Karpas-422 (cell line): ENCODE measurements around the gene SPTSSB. TPM values are rescaled to one million over a fixed set of nuclear protein-coding genes. Genes with fewer than 3 reads are reported as not detected.

Source experiments
- DNase-seq: peaks from one replicate; pipeline ENCODE4 v3.0.0-alpha.2; 2015
- H2AFZ ChIP-seq: fragments of 200-600 bp; sonication (generic); 2 replicates; pipeline ENCODE4 v1.6.1; 2014; ENCODE audit warnings: antibody characterized with exemption, low read length, mixed read lengths
- H3K27ac ChIP-seq: fragments of 200-600 bp; sonication (generic); 2 replicates; pipeline ENCODE4 v1.5.1; 2014; ENCODE audit warnings: mild to moderate bottlenecking, low read length, moderate library complexity
- H3K27me3 ChIP-seq: fragments of 200-600 bp; sonication (generic); 2 replicates; pipeline ENCODE4 v1.6.1; 2014; ENCODE audit warnings: low read length, mixed read lengths
- H3K36me3 ChIP-seq: fragments of 200-600 bp; sonication (generic); 2 replicates; pipeline ENCODE4 v1.6.1; 2014; ENCODE audit warnings: low read length, mixed read lengths; ENCODE audit not compliant: insufficient read depth
- H3K4me1 ChIP-seq: fragments of 200-600 bp; sonication (generic); 2 replicates; pipeline ENCODE4 v1.6.1; 2014; ENCODE audit warnings: mild to moderate bottlenecking, low read length, mixed read lengths
- H3K4me2 ChIP-seq: fragments of 200-600 bp; sonication (generic); 2 replicates; pipeline ENCODE4 v1.6.1; 2014; ENCODE audit warnings: low read length, low read depth, mild to moderate bottlenecking; ENCODE audit not compliant: poor library complexity, severe bottlenecking
- H3K4me3 ChIP-seq: fragments of 200-600 bp; sonication (generic); 2 replicates; pipeline ENCODE4 v1.5.1; 2014; ENCODE audit warnings: mild to moderate bottlenecking, antibody characterized with exemption, low read length, mixed read lengths
- H3K79me2 ChIP-seq: fragments of 200-600 bp; sonication (generic); 2 replicates; pipeline ENCODE4 v1.6.1; 2014; ENCODE audit warnings: mild to moderate bottlenecking, low read length, mixed read lengths
- H3K9ac ChIP-seq: fragments of 200-600 bp; sonication (generic); 2 replicates; pipeline ENCODE4 v1.6.0; 2014; ENCODE audit warnings: low read length
- H3K9me2 ChIP-seq: fragments of 200-600 bp; sonication (generic), shearing (Covaris generic); replicated peaks from 2 replicates; pipeline ENCODE4 v1.6.0; 2014; ENCODE audit warnings: mild to moderate bottlenecking, low read length, moderate library complexity; ENCODE audit not compliant: insufficient read depth
- H3K9me3 ChIP-seq: fragments of 300-700, 200-600 bp; sonication (generic); 2 replicates; pipeline ENCODE4 v1.6.1; 2014; ENCODE audit warnings: low read length, mixed read lengths
- H4K20me1 ChIP-seq: fragments of 200-600 bp; sonication (generic); 2 replicates; pipeline ENCODE4 v1.6.1; 2014; ENCODE audit warnings: mild to moderate bottlenecking, antibody characterized with exemption, low read length, low read depth; ENCODE audit not compliant: insufficient read depth
- total RNA-seq: library from RNA; depleted of rRNA; stranded (reverse); fragments of >200 nt; shearing (Covaris generic); gene quantifications from 2 replicates; pipeline ENCODE4 v1.2.3, GENCODE V29; 2014; ENCODE audit warnings: low replicate concordance

The SPTSSB gene
- total RNA-seq, 1 experiment from 2014 or later: not detected

- no peak for DNase-seq
- H3K4me1 ChIP-seq: no peaks in the 10 kb centered on the region
- H3K9ac ChIP-seq: no peak overlapping the region
- no peaks in the 10 kb centered on the region for H3K79me2 ChIP-seq
- H3K9me2 ChIP-seq: no peaks in the 10 kb centered on the region
- no peak overlapping the region for H3K4me2 ChIP-seq
- H4K20me1 ChIP-seq: no peaks in the 10 kb centered on the region
- H2AFZ ChIP-seq: no peak overlapping the region
- H3K27ac ChIP-seq: no peak overlapping the region
- no peaks in the 10 kb centered on the region for H3K36me3 ChIP-seq
- no peak overlapping the region for H3K4me3 ChIP-seq
- no peaks in the 10 kb centered on the region for H3K9me3 ChIP-seq
- no peaks in the 10 kb centered on the region for H3K27me3 ChIP-seq
These were observed 40.8 kb upstream of the SPTSSB start for GRCh38 chr3:161412123-161412522.

GRCh38 chr3:161409858-161410257 lies 38.5 kb upstream of the SPTSSB start:
- H3K27ac ChIP-seq: no peak overlapping the region
- no peaks in the 10 kb centered on the region for H3K27me3 ChIP-seq
- H3K9me2 ChIP-seq: no peaks in the 10 kb centered on the region
- no peaks in the 10 kb centered on the region for H3K4me1 ChIP-seq
- no peak overlapping the region for H3K4me3 ChIP-seq
- H3K9me3 ChIP-seq: no peaks in the 10 kb centered on the region
- H4K20me1 ChIP-seq: no peaks in the 10 kb centered on the region
- H3K79me2 ChIP-seq: no peaks in the 10 kb centered on the region
- H3K36me3 ChIP-seq: no peaks in the 10 kb centered on the region
- no peak overlapping the region for H2AFZ ChIP-seq
- DNase-seq: no peak
- H3K4me2 ChIP-seq: no peak overlapping the region
- H3K9ac ChIP-seq: no peak overlapping the region

GRCh38 chr3:161409069-161409468 lies 37.8 kb upstream of the SPTSSB start:
- H3K4me2 ChIP-seq: no peak overlapping the region
- no peaks in the 10 kb centered on the region for H3K9me3 ChIP-seq
- H3K27ac ChIP-seq: no peak overlapping the region
- DNase-seq: peak; percentile 80
- H3K4me3 ChIP-seq: no peak overlapping the region
- H2AFZ ChIP-seq: no peak overlapping the region
- no peaks in the 10 kb centered on the region for H3K36me3 ChIP-seq
- no peaks in the 10 kb centered on the region for H3K79me2 ChIP-seq
- H3K9ac ChIP-seq: no peak overlapping the region
- no peaks in the 10 kb centered on the region for H4K20me1 ChIP-seq
- H3K9me2 ChIP-seq: no peaks in the 10 kb centered on the region
- no peaks in the 10 kb centered on the region for H3K27me3 ChIP-seq
- no peaks in the 10 kb centered on the region for H3K4me1 ChIP-seq

GRCh38 chr3:161406594-161407555 lies 35.6 kb upstream of the SPTSSB start:
- no peak overlapping the region for H3K4me3 ChIP-seq
- H3K4me1 ChIP-seq: no peaks in the 10 kb centered on the region
- no peaks in the 10 kb centered on the region for H3K9me2 ChIP-seq
- no peaks in the 10 kb centered on the region for H3K9me3 ChIP-seq
- no peaks in the 10 kb centered on the region for H4K20me1 ChIP-seq
- no peak overlapping the region for H3K9ac ChIP-seq
- H3K79me2 ChIP-seq: no peaks in the 10 kb centered on the region
- H3K4me2 ChIP-seq: no peak overlapping the region
- H2AFZ ChIP-seq: no peak overlapping the region
- H3K36me3 ChIP-seq: no peaks in the 10 kb centered on the region
- H3K27ac ChIP-seq: no peak overlapping the region
- H3K27me3 ChIP-seq: no peaks in the 10 kb centered on the region
- DNase-seq: no peak

- Histone ChIP-seq H3K9me3 (no peaks in the 10 kb centered on the region), H3K27me3 (no peaks in the 10 kb centered on the region), H4K20me1 (no peaks in the 10 kb centered on the region), H3K9me2 (no peaks in the 10 kb centered on the region), H3K27ac (no peak overlapping the region), H3K4me2 (no peak overlapping the region), H3K4me1 (no peaks in the 10 kb centered on the region), H2AFZ (no peak overlapping the region), H3K79me2 (no peaks in the 10 kb centered on the region), H3K9ac (no peak overlapping the region), H3K36me3 (no peaks in the 10 kb centered on the region), H3K4me3 (no peak overlapping the region)
- no peak for DNase-seq
These were observed 34.5 kb upstream of the SPTSSB start for GRCh38 chr3:161405836-161406235.

- H3K27ac ChIP-seq: no peak overlapping the region
- no peaks in the 10 kb centered on the region for H3K79me2 ChIP-seq
- H3K9ac ChIP-seq: no peak overlapping the region
- no peaks in the 10 kb centered on the region for H3K36me3 ChIP-seq
- no peaks in the 10 kb centered on the region for H3K4me1 ChIP-seq
- H4K20me1 ChIP-seq: no peaks in the 10 kb centered on the region
- no peak for DNase-seq
- no peak overlapping the region for H2AFZ ChIP-seq
- H3K4me3 ChIP-seq: no peak overlapping the region
- no peaks in the 10 kb centered on the region for H3K27me3 ChIP-seq
- H3K4me2 ChIP-seq: no peak overlapping the region
- H3K9me2 ChIP-seq: no peaks in the 10 kb centered on the region
- no peaks in the 10 kb centered on the region for H3K9me3 ChIP-seq
These were observed 33.8 kb upstream of the SPTSSB start for GRCh38 chr3:161405087-161405486.

GRCh38 chr3:161403251-161403650 lies 31.9 kb upstream of the SPTSSB start:
- no peak overlapping the region for H3K4me2 ChIP-seq

GRCh38 chr3:161401389-161401788 lies 30.1 kb upstream of the SPTSSB start:
- no peaks in the 10 kb centered on the region for H3K9me2 ChIP-seq
- no peaks in the 10 kb centered on the region for H3K79me2 ChIP-seq
- no peaks in the 10 kb centered on the region for H3K9me3 ChIP-seq
- no peaks in the 10 kb centered on the region for H3K4me1 ChIP-seq
- H3K27ac ChIP-seq: no peak overlapping the region
- H3K9ac ChIP-seq: no peak overlapping the region
- no peaks in the 10 kb centered on the region for H3K36me3 ChIP-seq
- no peak overlapping the region for H3K4me3 ChIP-seq
- no peak overlapping the region for H3K4me2 ChIP-seq
- no peak for DNase-seq
- no peaks in the 10 kb centered on the region for H4K20me1 ChIP-seq
- H2AFZ ChIP-seq: no peak overlapping the region
- no peaks in the 10 kb centered on the region for H3K27me3 ChIP-seq

More at GRCh38 chr3:161403251-161403650, 31.9 kb upstream of the SPTSSB start:
- H3K9ac ChIP-seq: no peak overlapping the region
- H2AFZ ChIP-seq: no peak overlapping the region
- H4K20me1 ChIP-seq: no peaks in the 10 kb centered on the region
- H3K9me3 ChIP-seq: no peaks in the 10 kb centered on the region
- H3K36me3 ChIP-seq: no peaks in the 10 kb centered on the region
- H3K27me3 ChIP-seq: no peaks in the 10 kb centered on the region
- no peak for DNase-seq
- no peak overlapping the region for H3K4me3 ChIP-seq
- no peaks in the 10 kb centered on the region for H3K9me2 ChIP-seq
- no peaks in the 10 kb centered on the region for H3K4me1 ChIP-seq
- no peak overlapping the region for H3K27ac ChIP-seq
- no peaks in the 10 kb centered on the region for H3K79me2 ChIP-seq
